ENCODE measurements around the gene TYRP1.

GRCh38 chr9:12708562-12709298, 15.5 kb downstream of the TYRP1 start:
- TF ChIP-seq CTCF (IDR thresholded peaks at IDR 0.05; ENCODE audit: low read depth, low read length) (no peak), EZH2phosphoT487 (IDR thresholded peaks at IDR 0.05; ENCODE audit: low read depth) (no peak)

Measured in OCI-LY3 (cell line).